Vagina (tissue), 2 donors: ENCODE data around the gene ZDHHC18. TPM values are rescaled to one million over a fixed set of nuclear protein-coding genes. Genes with fewer than 3 reads are reported as not detected.

Experiments
- DNase-seq, 2 donors: peaks; one replicate each; pipeline ENCODE4 v3.0.0-alpha.2; 2017; ENCODE audit errors: extremely low spot score in 2 of 2
- H3K27ac ChIP-seq: fragments of 200-600 bp; sonication (generic); one replicate; pipeline ENCODE4 v1.5.1; 2019
- H3K27me3 ChIP-seq: fragments of 200-600 bp; sonication (generic); one replicate; pipeline ENCODE4 v1.5.1; 2019
- H3K36me3 ChIP-seq, 2 donors: fragments of 200-600 bp; sonication (generic); one replicate each; pipeline ENCODE4 v1.5.1; 2017 to 2019
- H3K4me1 ChIP-seq: fragments of 200-600 bp; sonication (generic); one replicate; pipeline ENCODE4 v1.5.1; 2019
- H3K4me3 ChIP-seq, 2 donors: fragments of 200-600 bp; sonication (generic); 1 replicate in 1 of 2; 2 replicates in 1 of 2; pipeline ENCODE4 v1.5.1; 2016 to 2019
- H3K9me3 ChIP-seq: fragments of 200-600 bp; sonication (generic); one replicate; pipeline ENCODE4 v1.5.1; 2019
- CTCF ChIP-seq, 3 experiments: fragments of 450-650 bp in 2 of 3; fragments of 200-600 bp in 1 of 3; sonication (generic) in 1 of 3; IDR thresholded peaks; one replicate each; pipeline ENCODE4 v1.5.1; 2017 to 2019; ENCODE audit warnings: antibody characterized with exemption in 3 of 3, mild to moderate bottlenecking in 2 of 3, moderate library complexity in 2 of 3
- POLR2A ChIP-seq, 2 donors: fragments of 450-650 bp; IDR thresholded peaks; one replicate each; pipeline ENCODE4 v1.6.1; 2017; ENCODE audit warnings: antibody characterized with exemption in 2 of 2, mild to moderate bottlenecking in 2 of 2, moderate library complexity in 2 of 2
- POLR2AphosphoS5 ChIP-seq, 2 donors: sonication (generic); formaldehyde crosslinking; IDR thresholded peaks; one replicate each; pipeline ENCODE4 v1.9.0; 2017; ENCODE audit warnings: antibody characterized with exemption in 2 of 2, mild to moderate bottlenecking in 2 of 2, low read depth in 1 of 2; ENCODE audit not compliant: insufficient read depth in 1 of 2
- intact Hi-C: fragments of 100-400 bp; cut with DNase I; formaldehyde crosslinking; loops from one replicate; pipeline ENCODE4 v1.15.1; 2023
- total RNA-seq: library from RNA; depleted of rRNA; stranded (reverse); fragments of >200 nt; gene quantifications from one replicate; pipeline ENCODE4 v1.2.3, GENCODE V29; 2016

Gene ZDHHC18
- total RNA-seq, 1 donor from 2014 or later: 31.4 TPM

DNA sequence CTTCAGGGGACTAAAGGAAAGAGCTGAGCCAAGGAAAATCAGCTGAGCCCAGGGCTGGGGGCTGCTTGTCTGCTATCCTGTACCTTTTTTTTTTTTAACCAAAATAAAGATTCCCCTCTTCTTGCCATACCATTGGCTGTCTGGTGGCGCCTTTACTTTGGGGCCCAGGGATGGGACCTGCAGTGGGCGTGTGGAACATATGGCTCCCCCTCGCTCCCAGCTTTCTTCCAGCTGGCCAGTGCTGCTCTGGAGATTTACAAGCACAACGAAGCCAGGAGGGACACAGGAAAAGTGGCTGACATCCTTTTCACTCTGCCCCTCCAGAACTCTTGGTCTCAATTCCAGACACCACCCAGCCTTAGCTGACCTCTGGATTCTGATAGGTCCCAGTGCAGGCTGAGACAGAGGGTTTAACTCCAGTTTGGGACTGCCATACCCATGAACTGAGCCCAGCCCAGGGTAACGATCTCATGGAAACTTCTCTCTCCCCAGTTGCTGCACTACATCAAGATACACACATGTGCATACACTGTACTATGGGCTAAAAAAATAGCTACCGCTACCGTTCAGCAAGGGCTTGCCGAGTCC lies 31.1 kb downstream of the ZDHHC18 start:
- intact Hi-C loops: no loop called here
- no peaks in the 10 kb centered on the region for H3K27me3 ChIP-seq
- H3K4me1 ChIP-seq: peaks cover 60% of the 10 kb centered on the region
- no peak overlapping the region for H3K4me3 ChIP-seq
- H3K9me3 ChIP-seq: no peaks in the 10 kb centered on the region
- TF ChIP-seq POLR2A (IDR thresholded peaks at IDR 0.05): no peak
- TF ChIP-seq CTCF (IDR thresholded peaks at IDR 0.05): no peak
- peak overlapping the region; percentile 98 for H3K27ac ChIP-seq
- no peak for DNase-seq
- H3K36me3 ChIP-seq: peaks cover 0 to 10% of the 10 kb centered on the region in 2 donors

GRCh38 chr1:26858160-26858559 lies 31.7 kb downstream of the ZDHHC18 start:
- no peak for DNase-seq
- Histone ChIP-seq H3K27ac (peak overlapping the region; percentile 98), H3K36me3 (peaks cover 0 to 8% of the 10 kb centered on the region in 2 donors), H3K27me3 (no peaks in the 10 kb centered on the region), H3K9me3 (no peaks in the 10 kb centered on the region), H3K4me1 (peaks cover 61% of the 10 kb centered on the region), H3K4me3 (no peak overlapping the region)
- intact Hi-C loops: no loop called here
- no peak for TF ChIP-seq CTCF (IDR thresholded peaks at IDR 0.05)
- TF ChIP-seq POLR2AphosphoS5 (IDR thresholded peaks at IDR 0.05; ENCODE audit: insufficient read depth in 1 of 2, low read depth in 1 of 2): no peak
- no peak for TF ChIP-seq POLR2A (IDR thresholded peaks at IDR 0.05)

DNA sequence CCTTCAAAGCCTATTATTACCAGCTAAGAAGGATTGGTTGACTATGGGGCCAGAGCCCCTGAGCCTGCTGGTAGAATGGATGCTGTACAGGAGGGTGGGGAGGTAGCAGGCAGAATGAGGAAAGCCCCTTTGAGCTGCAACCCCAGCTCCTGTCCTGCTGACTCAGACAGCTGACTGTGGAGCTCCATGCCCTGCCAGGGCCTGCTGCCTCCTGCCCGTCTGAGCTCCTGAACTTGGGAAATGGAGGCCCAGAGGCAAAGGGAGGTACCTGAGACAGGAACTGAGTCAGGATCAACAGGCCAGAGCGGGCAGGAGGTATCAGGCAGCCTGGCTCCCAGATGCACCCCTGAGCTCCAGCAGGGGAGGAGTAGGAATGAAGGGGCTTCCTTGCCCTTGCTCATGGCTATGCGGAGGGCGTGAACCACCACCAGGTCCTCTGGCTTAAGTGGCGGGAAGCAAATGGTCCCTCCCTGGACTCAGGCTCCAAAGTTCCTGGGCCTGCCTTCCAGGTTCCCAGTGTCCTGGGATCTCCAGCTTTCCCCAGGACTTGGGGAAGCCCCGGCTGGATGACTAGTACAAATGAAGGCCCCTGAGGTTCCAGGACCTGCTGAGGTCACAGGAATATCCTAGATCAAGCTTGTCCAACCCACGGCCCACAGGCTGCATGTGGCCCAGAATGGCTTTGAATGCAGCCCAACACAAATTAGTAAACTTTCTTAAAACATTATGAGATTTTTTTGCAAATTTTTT lies 32.6 kb downstream of the ZDHHC18 start:
- Histone ChIP-seq H3K4me3 (no peak overlapping the region), H3K27me3 (no peaks in the 10 kb centered on the region), H3K27ac (peak overlapping the region; percentile 98), H3K9me3 (no peaks in the 10 kb centered on the region), H3K4me1 (peaks cover 59% of the 10 kb centered on the region), H3K36me3 (peaks cover 0 to 2% of the 10 kb centered on the region in 2 donors)
- DNase-seq: no peak
- intact Hi-C loops: no loop called here
- TF ChIP-seq POLR2AphosphoS5 (IDR thresholded peaks at IDR 0.05; ENCODE audit: insufficient read depth in 1 of 2, low read depth in 1 of 2) (peak in 1 of 2 donors; percentile 59), POLR2A (IDR thresholded peaks at IDR 0.05) (no peak), CTCF (IDR thresholded peaks at IDR 0.05) (no peak)

- H3K36me3 ChIP-seq: no peaks in the 10 kb centered on the region
- peak overlapping the region; percentile 98 for H3K27ac ChIP-seq
- H3K4me1 ChIP-seq: peaks cover 57% of the 10 kb centered on the region
- no peak for DNase-seq
- H3K27me3 ChIP-seq: no peaks in the 10 kb centered on the region
- H3K4me3 ChIP-seq: no peak overlapping the region
- no peaks in the 10 kb centered on the region for H3K9me3 ChIP-seq
- TF ChIP-seq POLR2AphosphoS5 (IDR thresholded peaks at IDR 0.05; ENCODE audit: insufficient read depth in 1 of 2, low read depth in 1 of 2): no peak
- TF ChIP-seq CTCF (IDR thresholded peaks at IDR 0.05): no peak
- intact Hi-C loops: no loop called here
These were observed 34.8 kb downstream of the ZDHHC18 start for GRCh38 chr1:26861286-26861701.

DNA sequence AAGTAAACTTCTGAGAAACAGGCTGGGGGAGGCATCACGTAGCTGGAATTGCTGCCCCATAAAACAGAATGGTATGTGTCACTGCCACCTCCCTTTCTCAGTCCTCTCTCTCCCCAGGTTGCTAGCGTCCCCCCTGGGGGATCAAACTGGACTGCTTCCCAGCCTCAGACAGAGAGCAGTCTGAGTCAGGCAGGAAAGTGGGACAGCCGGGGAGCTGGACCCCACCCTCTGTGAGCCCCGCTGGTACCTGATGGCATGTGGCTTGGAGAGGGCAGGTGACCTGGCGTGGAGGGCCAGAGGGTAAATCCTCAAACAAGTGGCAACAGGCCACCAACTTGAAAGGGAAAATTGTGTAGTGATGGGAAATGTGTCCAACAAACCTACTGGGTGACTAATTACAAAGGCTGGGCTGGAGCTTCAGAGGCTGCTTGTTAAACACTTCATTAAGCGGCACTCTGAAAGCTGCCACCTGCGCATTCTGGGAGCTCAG lies 35.4 kb downstream of the ZDHHC18 start:
- peak overlapping the region; percentile 98 for H3K27ac ChIP-seq
- no peak overlapping the region for H3K4me3 ChIP-seq
- no peak for DNase-seq
- TF ChIP-seq POLR2A (IDR thresholded peaks at IDR 0.05) (no peak), POLR2AphosphoS5 (IDR thresholded peaks at IDR 0.05; ENCODE audit: insufficient read depth in 1 of 2, low read depth in 1 of 2) (peak in 1 of 2 donors; percentile 44)
- peaks cover 51% of the 10 kb centered on the region for H3K4me1 ChIP-seq
- H3K9me3 ChIP-seq: no peaks in the 10 kb centered on the region
- H3K36me3 ChIP-seq: no peaks in the 10 kb centered on the region
- no peaks in the 10 kb centered on the region for H3K27me3 ChIP-seq
- intact Hi-C loops: no loop called here
